ENCODE data around the gene JOSD2. TPM values are rescaled to one million over a fixed set of nuclear protein-coding genes. Genes with fewer than 3 reads are reported as not detected.

The JOSD2 gene
- total and polyA plus RNA-seq, 2 donors (not counting 3 experiments of a cell fraction or from before 2014, with no cell fraction given), result 37.4 to 62.8 TPM

- BruUV-seq (replicated peaks), result no TSS peak
- Histone ChIP-seq H4K20me1 (replicated peaks; ENCODE audit: control insufficient read depth, extremely low read depth, insufficient read depth, low read length) (no peaks in the 10 kb centered on the region), H3K4me1 (ENCODE audit: control insufficient read depth, extremely low read depth, insufficient read depth, low read length) (peaks cover under 1% of the 10 kb centered on the region), H3K36me3 (ENCODE audit: control insufficient read depth in 2 of 2, extremely low read depth in 1 of 2, insufficient read depth in 2 of 2, low read length in 2 of 2) (no peaks in the 10 kb centered on the region), H3K4me2 (ENCODE audit: insufficient read depth, low read length) (no peak overlapping the region), H3K27me3 (ENCODE audit: control insufficient read depth in 2 of 2, insufficient read depth in 2 of 2, low read length in 2 of 2) (peaks cover 4 to 5% of the 10 kb centered on the region in 2 experiments), H3K79me2 (ENCODE audit: control insufficient read depth, insufficient read depth, low read length) (no peaks in the 10 kb centered on the region), H3K9me3 (replicated peaks; ENCODE audit: control insufficient read depth, insufficient read depth, low read length) (no peaks in the 10 kb centered on the region), H3K9me1 (replicated peaks; ENCODE audit: control insufficient read depth, extremely low read depth, insufficient read depth, low read length) (no peaks in the 10 kb centered on the region), H2AFZ (ENCODE audit: low read depth, low read length) (no peak overlapping the region), H3K27ac (ENCODE audit: insufficient read depth, low read depth, low read length) (no peak overlapping the region), H3K9ac (replicated peaks; ENCODE audit: extremely low read depth, insufficient read depth, low read length) (no peak overlapping the region), H3K4me3 (replicated peaks in 1 of 3; ENCODE audit: insufficient read depth in 1 of 3, low read depth in 1 of 3, low read length in 3 of 3) (no peak overlapping the region)
- DNase-seq (ENCODE audit: low read depth, low spot score), result no peak
- TF ChIP-seq GATA2 (IDR thresholded peaks at IDR 0.05; ENCODE audit: insufficient read depth, insufficient read length, low read depth, low read length) (no peak), EZH2 (IDR thresholded peaks at IDR 0.05; ENCODE audit: borderline replicate concordance, low read depth, low read length, severe bottlenecking) (no peak), POLR2AphosphoS5 (IDR thresholded peaks at IDR 0.05; ENCODE audit: insufficient read depth, low read depth, low read length) (no peak), CTCF (IDR thresholded peaks at IDR 0.05; ENCODE audit: extremely low read depth in 1 of 2, insufficient read depth in 1 of 2, low read depth in 1 of 2, low read length in 2 of 2) (no peak), JUN (IDR thresholded peaks at IDR 0.05; ENCODE audit: borderline replicate concordance, insufficient read depth, insufficient read length, low read depth) (no peak), POLR2A (IDR thresholded peaks at IDR 0.05; ENCODE audit: low read depth, low read length) (no peak), FOS (IDR thresholded peaks at IDR 0.05; ENCODE audit: borderline replicate concordance, insufficient read depth, low read length) (no peak), MYC (IDR thresholded peaks at IDR 0.05; ENCODE audit: low read depth, low read length) (no peak), MAX (IDR thresholded peaks at IDR 0.05; ENCODE audit: insufficient read depth, insufficient read length) (no peak)
- ChIA-PET POLR2A (no interaction called here), CTCF (no interaction called here)
- dilution Hi-C loops (cut with MboI; ENCODE audit: extremely low pct_ligation_motif_present, low sequenced_read_pairs), result no loop called here
- intact Hi-C loops (cut with micrococcal nuclease), result no loop called here
- FAIRE-seq, result no peak
Measured at GRCh38 chr19:50551034-50551714, 40.2 kb upstream of the JOSD2 start.

Measured in endothelial cell of umbilical vein (primary cell).